Measurements from ENCODE around the gene SSR2. TPM values are rescaled to one million over a fixed set of nuclear protein-coding genes. Genes with fewer than 3 reads are reported as not detected.

Gene SSR2
- polyA plus RNA-seq, 1 of the 3 experiments (the other 2 are of a cell fraction), result 1,136 TPM

DNA sequence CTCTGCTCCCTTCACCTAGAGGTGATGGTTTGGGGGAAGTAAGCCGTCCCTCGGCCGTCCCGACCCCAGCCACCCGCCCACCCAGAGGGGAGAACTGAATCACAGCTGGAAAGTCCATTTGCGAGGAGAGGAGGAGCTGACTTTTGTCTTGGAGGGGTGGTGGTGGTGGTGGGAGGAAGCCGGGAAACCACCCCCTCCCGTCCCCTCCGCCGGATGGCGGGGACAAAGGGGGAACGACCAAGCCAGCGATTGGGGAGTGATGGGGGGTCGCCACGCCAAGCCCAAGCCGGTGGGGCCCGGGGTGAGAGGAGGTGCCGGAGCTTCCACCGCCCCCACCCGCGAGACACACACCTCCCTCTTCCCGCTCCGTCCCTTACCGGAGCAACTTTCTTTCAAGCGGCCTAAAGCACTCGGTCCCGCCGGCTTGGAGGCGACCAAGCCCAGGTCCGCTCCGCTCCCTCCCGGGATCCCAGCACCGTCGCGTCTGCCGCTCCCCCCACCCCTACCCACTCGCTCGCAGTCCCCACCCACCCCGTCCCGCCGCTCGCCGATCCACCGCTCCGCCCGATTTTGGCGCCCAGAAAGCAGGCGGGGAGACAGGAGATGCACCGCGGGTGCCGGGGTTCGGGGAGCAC is 42.9 kb downstream of the SSR2 start:
- Histone ChIP-seq H3K36me3 (replicated peaks in 1 of 2; ENCODE audit: control insufficient read depth in 1 of 2, insufficient read depth in 2 of 2, low read length in 1 of 2) (peaks cover 0 to 3% of the 10 kb centered on the region in 2 experiments), H3F3A (replicated peaks; ENCODE audit: insufficient read depth) (peaks cover 27% of the 10 kb centered on the region), H3K4me3 (ENCODE audit: low read depth in 2 of 2, low read length in 1 of 2) (peak overlapping the region; percentile 88 to 91), H3K9me2 (no peaks in the 10 kb centered on the region), H3K4me2 (peak overlapping the region; percentile 88), H3K27ac (ENCODE audit: low read depth in 2 of 2, low read length in 1 of 2) (peak overlapping the region; percentile 87 to 93), H4K20me1 (ENCODE audit: insufficient read depth) (peaks cover 42% of the 10 kb centered on the region), H3K4me1 (ENCODE audit: control insufficient read depth in 1 of 2, insufficient read depth in 2 of 2, low read depth in 1 of 2, low read length in 1 of 2) (peaks cover 42 to 54% of the 10 kb centered on the region in 2 experiments), H2AFZ (ENCODE audit: low read depth) (no peak overlapping the region), H3K27me3 (ENCODE audit: insufficient read depth) (no peaks in the 10 kb centered on the region), H3K9me3 (no peaks in the 10 kb centered on the region), H3K79me2 (ENCODE audit: insufficient read depth) (peaks cover 97% of the 10 kb centered on the region), H3K9ac (peak overlapping the region; percentile 96)
- 2% methylated on average over 26 of the region's 52 CpGs for whole genome bisulfite sequencing (ENCODE audit: low lambda C conversion rate)
- peak; percentile 89 for DNase-seq
- TF ChIP-seq, protein P1, sequence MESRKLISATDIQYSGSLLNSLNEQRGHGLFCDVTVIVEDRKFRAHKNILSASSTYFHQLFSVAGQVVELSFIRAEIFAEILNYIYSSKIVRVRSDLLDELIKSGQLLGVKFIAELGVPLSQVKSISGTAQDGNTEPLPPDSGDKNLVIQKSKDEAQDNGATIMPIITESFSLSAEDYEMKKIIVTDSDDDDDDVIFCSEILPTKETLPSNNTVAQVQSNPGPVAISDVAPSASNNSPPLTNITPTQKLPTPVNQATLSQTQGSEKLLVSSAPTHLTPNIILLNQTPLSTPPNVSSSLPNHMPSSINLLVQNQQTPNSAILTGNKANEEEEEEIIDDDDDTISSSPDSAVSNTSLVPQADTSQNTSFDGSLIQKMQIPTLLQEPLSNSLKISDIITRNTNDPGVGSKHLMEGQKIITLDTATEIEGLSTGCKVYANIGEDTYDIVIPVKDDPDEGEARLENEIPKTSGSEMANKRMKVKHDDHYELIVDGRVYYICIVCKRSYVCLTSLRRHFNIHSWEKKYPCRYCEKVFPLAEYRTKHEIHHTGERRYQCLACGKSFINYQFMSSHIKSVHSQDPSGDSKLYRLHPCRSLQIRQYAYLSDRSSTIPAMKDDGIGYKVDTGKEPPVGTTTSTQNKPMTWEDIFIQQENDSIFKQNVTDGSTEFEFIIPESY (IDR thresholded peaks at IDR 0.05; ENCODE audit: borderline replicate concordance, low read depth), result no peak
- no peak for TF ChIP-seq FOXM1 (IDR thresholded peaks at IDR 0.05; ENCODE audit: low read depth)
- no peak for TF ChIP-seq FOSL2 (IDR thresholded peaks at IDR 0.05; ENCODE audit: borderline replicate concordance, low read depth)
- TF ChIP-seq RCOR1 (IDR thresholded peaks at IDR 0.05; ENCODE audit: low read length), result no peak
- TF ChIP-seq GABPA (IDR thresholded peaks at IDR 0.05; ENCODE audit: low read depth), result no peak
- TF ChIP-seq MXI1 (IDR thresholded peaks at IDR 0.05; ENCODE audit: low read depth, low read length), result 0 out of 2 replicates have a peak, but pooled peaks have one; percentile 15
- no peak for TF ChIP-seq NRF1 (IDR thresholded peaks at IDR 0.05; ENCODE audit: low read depth, low read length)
- ChIA-PET POLR2A (interaction anchor here (0.6 to 2.5 kb wide), 8 partner anchors 9 to 291 kb away, joined by 3 to 12 read pairs (median 4); partner anchors contain the start of gene KHDC4), CTCF (interaction anchor here (0.8 to 4.2 kb wide), 15 partner anchors 8 to 118 kb away, joined by 3 to 44 read pairs (median 4); partner anchors contain the start of genes KHDC4 and SSR2)

DNA sequence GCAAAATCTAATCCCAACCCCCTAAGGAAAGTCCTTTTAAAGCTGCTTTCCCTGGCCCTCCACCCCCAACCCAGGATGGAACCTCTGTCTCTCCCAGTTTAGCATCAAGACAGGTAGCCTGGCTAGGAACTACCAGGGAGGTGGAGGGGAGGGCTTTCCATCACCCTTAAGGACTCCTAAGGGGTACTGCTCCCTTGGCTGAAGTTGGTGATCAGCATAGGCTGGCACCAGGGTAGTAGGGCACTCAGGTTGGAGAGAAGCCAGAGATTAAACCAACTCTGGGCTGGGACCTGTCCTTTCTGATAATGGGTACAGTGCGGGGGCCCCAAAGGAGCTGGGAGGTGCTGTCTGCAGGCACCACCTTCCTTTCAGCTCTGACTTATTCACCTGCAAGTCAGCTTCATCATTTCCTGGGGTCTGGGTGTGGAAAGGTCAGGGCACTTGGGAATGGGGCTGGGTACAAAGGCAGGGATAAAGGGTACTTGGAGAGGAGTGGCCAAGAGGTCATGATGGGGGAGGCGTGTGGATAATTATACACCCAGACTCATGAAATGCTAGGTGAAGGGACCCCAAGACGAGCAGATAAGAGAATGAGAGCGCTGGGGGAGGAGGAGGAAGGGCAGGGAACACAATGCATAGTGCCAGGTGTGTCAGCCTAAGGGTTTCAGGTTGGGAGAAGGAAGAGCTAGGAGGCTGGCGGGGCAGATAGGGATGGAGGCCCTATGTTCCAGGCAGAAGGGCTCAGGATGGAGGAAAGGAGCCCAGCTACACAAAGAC is 43.6 kb downstream of the SSR2 start:
- H3K4me3 ChIP-seq (ENCODE audit: low read depth in 2 of 2, low read length in 1 of 2), result peak overlapping the region; percentile 88 to 91
- H3K36me3 ChIP-seq (replicated peaks in 1 of 2; ENCODE audit: control insufficient read depth in 1 of 2, insufficient read depth in 2 of 2, low read length in 1 of 2), result peaks cover 0 to 3% of the 10 kb centered on the region in 2 experiments
- TF ChIP-seq, protein P2, sequence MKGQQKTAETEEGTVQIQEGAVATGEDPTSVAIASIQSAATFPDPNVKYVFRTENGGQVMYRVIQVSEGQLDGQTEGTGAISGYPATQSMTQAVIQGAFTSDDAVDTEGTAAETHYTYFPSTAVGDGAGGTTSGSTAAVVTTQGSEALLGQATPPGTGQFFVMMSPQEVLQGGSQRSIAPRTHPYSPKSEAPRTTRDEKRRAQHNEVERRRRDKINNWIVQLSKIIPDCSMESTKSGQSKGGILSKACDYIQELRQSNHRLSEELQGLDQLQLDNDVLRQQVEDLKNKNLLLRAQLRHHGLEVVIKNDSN (IDR thresholded peaks at IDR 0.05; ENCODE audit: borderline replicate concordance, low read depth), result no peak
- TF ChIP-seq MXI1 (IDR thresholded peaks at IDR 0.05; ENCODE audit: low read depth, low read length), result no peak
- TF ChIP-seq GABPA (IDR thresholded peaks at IDR 0.05; ENCODE audit: low read depth), result no peak
- TF ChIP-seq EP300 (IDR thresholded peaks at IDR 0.05; ENCODE audit: borderline replicate concordance in 1 of 2, low read depth in 1 of 2, low read length in 1 of 2), result no peak
- TF ChIP-seq, protein P3, sequence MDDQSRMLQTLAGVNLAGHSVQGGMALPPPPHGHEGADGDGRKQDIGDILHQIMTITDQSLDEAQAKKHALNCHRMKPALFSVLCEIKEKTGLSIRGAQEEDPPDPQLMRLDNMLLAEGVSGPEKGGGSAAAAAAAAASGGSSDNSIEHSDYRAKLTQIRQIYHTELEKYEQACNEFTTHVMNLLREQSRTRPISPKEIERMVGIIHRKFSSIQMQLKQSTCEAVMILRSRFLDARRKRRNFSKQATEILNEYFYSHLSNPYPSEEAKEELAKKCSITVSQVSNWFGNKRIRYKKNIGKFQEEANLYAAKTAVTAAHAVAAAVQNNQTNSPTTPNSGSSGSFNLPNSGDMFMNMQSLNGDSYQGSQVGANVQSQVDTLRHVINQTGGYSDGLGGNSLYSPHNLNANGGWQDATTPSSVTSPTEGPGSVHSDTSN (IDR thresholded peaks at IDR 0.05), result no peak
- TF ChIP-seq POLR2AphosphoS5 (IDR thresholded peaks at IDR 0.05; ENCODE audit: low read depth, low read length), result no peak
- TF ChIP-seq FOXM1 (IDR thresholded peaks at IDR 0.05; ENCODE audit: low read depth), result no peak
- TF ChIP-seq TAF1 (IDR thresholded peaks at IDR 0.05; ENCODE audit: borderline replicate concordance, low read depth, low read length), result no peak
- no peak for TF ChIP-seq RAD21 (IDR thresholded peaks at IDR 0.05; ENCODE audit: low read length)
- no peak for TF ChIP-seq ELF1 (IDR thresholded peaks at IDR 0.05)
- no peak for DNase-seq
- peaks cover 42 to 53% of the 10 kb centered on the region in 2 experiments for H3K4me1 ChIP-seq (ENCODE audit: control insufficient read depth in 1 of 2, insufficient read depth in 2 of 2, low read depth in 1 of 2, low read length in 1 of 2)
- H3K9ac ChIP-seq, result peak overlapping the region; percentile 96
- H3K4me2 ChIP-seq, result peak overlapping the region; percentile 88
- 32% methylated on average over 5 of the region's 5 CpGs for WGBS (ENCODE audit: low lambda C conversion rate)
- H4K20me1 ChIP-seq (ENCODE audit: insufficient read depth), result peaks cover 49% of the 10 kb centered on the region
- no peaks in the 10 kb centered on the region for H3K9me3 ChIP-seq
- ChIA-PET CTCF (interaction anchor here (0.8 to 4.2 kb wide), 14 partner anchors 11 to 119 kb away, joined by 3 to 44 read pairs (median 7); partner anchors contain the start of genes KHDC4 and SSR2), POLR2A (interaction anchor here (0.6 to 2.5 kb wide), 8 partner anchors 10 to 292 kb away, joined by 3 to 12 read pairs (median 4); partner anchors contain the start of gene KHDC4)
- H3K27ac ChIP-seq (ENCODE audit: low read depth in 2 of 2, low read length in 1 of 2), result peak overlapping the region; percentile 87 to 93
- H3F3A ChIP-seq (replicated peaks; ENCODE audit: insufficient read depth), result peaks cover 24% of the 10 kb centered on the region
- no peak overlapping the region; the same call in 1 of the 2 replicates for H2AFZ ChIP-seq (ENCODE audit: low read depth)
- no peaks in the 10 kb centered on the region for H3K27me3 ChIP-seq (ENCODE audit: insufficient read depth)
- H3K79me2 ChIP-seq (ENCODE audit: insufficient read depth), result peaks cover 97% of the 10 kb centered on the region
- no peaks in the 10 kb centered on the region for H3K9me2 ChIP-seq
